Breast epithelium (tissue), 4 donors: ENCODE measurements around the gene CASQ1. TPM values are rescaled to one million over a fixed set of nuclear protein-coding genes. Genes with fewer than 3 reads are reported as not detected.

Experiments used
- DNase-seq, 2 donors: peaks; one replicate each; pipeline ENCODE4 v3.0.0-alpha.2; 2019; ENCODE audit warnings: low spot score in 2 of 2
- H3K27ac ChIP-seq, 2 donors: fragments of 200-600 bp; sonication (generic) in 1 of 2; one replicate each; pipeline ENCODE4 v1.5.1; 2016 to 2019; ENCODE audit warnings: mild to moderate bottlenecking in 1 of 2
- H3K27me3 ChIP-seq, 2 donors: fragments of 200-600 bp; sonication (generic) in 1 of 2; one replicate each; pipeline versions ENCODE4 v1.5.1 to v1.6.0; 2017 to 2019; ENCODE audit warnings: control low read depth in 1 of 2, mild to moderate bottlenecking in 1 of 2
- H3K36me3 ChIP-seq: fragments of 200-600 bp; one replicate; pipeline ENCODE4 v1.5.1; 2019
- H3K4me1 ChIP-seq, 2 donors: fragments of 200-600 bp; sonication (generic); one replicate each; pipeline ENCODE4 v1.5.1; 2016 to 2019; ENCODE audit warnings: control low read depth in 1 of 2
- H3K4me3 ChIP-seq, 3 donors: fragments of 200-600 bp; sonication (generic); 1 replicate in 2 of 3; 2 replicates in 1 of 3; pipeline ENCODE4 v1.5.1; 2016 to 2019; ENCODE audit warnings: mild to moderate bottlenecking in 3 of 3, moderate library complexity in 2 of 3
- H3K9me3 ChIP-seq, 2 donors: fragments of 200-600 bp; sonication (generic) in 1 of 2; one replicate each; pipeline ENCODE4 v1.5.1; 2016 to 2019; ENCODE audit warnings: control low read depth in 1 of 2
- POLR2A ChIP-seq: fragments of 450-650 bp; IDR thresholded peaks from one replicate; pipeline ENCODE4 v1.6.1; 2016; ENCODE audit warnings: antibody characterized with exemption, mild to moderate bottlenecking, moderate library complexity
- POLR2AphosphoS5 ChIP-seq, 3 donors: sonication (generic); formaldehyde crosslinking; IDR thresholded peaks; one replicate each; pipeline ENCODE4 v1.6.1; 2017; ENCODE audit warnings: antibody characterized with exemption in 3 of 3
- intact Hi-C: fragments of 100-400 bp; cut with DNase I; formaldehyde crosslinking; loops from one replicate; pipeline ENCODE4 v1.15.1; 2023; ENCODE audit warnings: low total_unique reads
- total RNA-seq, 3 donors: library from RNA; depleted of rRNA; stranded (reverse); fragments of >200 nt; gene quantifications; one replicate each; pipeline ENCODE4 v1.1.0, GENCODE V29; 2016
- TF ChIP-seq, protein P1 (sequence below), 3 donors: fragments of 450-650 bp; IDR thresholded peaks; one replicate each; pipeline ENCODE4 v1.5.1; 2016 to 2017; ENCODE audit warnings: antibody characterized with exemption in 3 of 3, mild to moderate bottlenecking in 3 of 3, moderate library complexity in 3 of 3

CASQ1 gene
- total RNA-seq, 3 donors from 2014 or later, result 0.59 TPM; not detected in 2

- TF ChIP-seq, protein P1, sequence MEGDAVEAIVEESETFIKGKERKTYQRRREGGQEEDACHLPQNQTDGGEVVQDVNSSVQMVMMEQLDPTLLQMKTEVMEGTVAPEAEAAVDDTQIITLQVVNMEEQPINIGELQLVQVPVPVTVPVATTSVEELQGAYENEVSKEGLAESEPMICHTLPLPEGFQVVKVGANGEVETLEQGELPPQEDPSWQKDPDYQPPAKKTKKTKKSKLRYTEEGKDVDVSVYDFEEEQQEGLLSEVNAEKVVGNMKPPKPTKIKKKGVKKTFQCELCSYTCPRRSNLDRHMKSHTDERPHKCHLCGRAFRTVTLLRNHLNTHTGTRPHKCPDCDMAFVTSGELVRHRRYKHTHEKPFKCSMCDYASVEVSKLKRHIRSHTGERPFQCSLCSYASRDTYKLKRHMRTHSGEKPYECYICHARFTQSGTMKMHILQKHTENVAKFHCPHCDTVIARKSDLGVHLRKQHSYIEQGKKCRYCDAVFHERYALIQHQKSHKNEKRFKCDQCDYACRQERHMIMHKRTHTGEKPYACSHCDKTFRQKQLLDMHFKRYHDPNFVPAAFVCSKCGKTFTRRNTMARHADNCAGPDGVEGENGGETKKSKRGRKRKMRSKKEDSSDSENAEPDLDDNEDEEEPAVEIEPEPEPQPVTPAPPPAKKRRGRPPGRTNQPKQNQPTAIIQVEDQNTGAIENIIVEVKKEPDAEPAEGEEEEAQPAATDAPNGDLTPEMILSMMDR (IDR thresholded peaks at IDR 0.05), result no peak
- TF ChIP-seq POLR2A (no peak), POLR2AphosphoS5 (IDR thresholded peaks at IDR 0.05) (no peak)
- Histone ChIP-seq H3K4me3 (no peak overlapping the region), H3K36me3 (peaks cover 12% of the 10 kb centered on the region), H3K9me3 (no peaks in the 10 kb centered on the region), H3K27ac (no peak overlapping the region), H3K27me3 (no peaks in the 10 kb centered on the region), H3K4me1 (no peaks in the 10 kb centered on the region)
- no peak for DNase-seq
- intact Hi-C loops, result no loop called here
These were observed 35.0 kb downstream of the CASQ1 start for GRCh38 chr1:160225345-160225744.

- H3K4me3 ChIP-seq, result no peak overlapping the region
- intact Hi-C loops, result no loop called here
- no peak overlapping the region for H3K27ac ChIP-seq
- TF ChIP-seq POLR2A (no peak), POLR2AphosphoS5 (IDR thresholded peaks at IDR 0.05) (no peak)
- DNase-seq, result no peak
- no peaks in the 10 kb centered on the region for H3K4me1 ChIP-seq
- no peaks in the 10 kb centered on the region for H3K27me3 ChIP-seq
- H3K36me3 ChIP-seq, result peaks cover 12% of the 10 kb centered on the region
- no peaks in the 10 kb centered on the region for H3K9me3 ChIP-seq
These were observed 36.2 kb downstream of the CASQ1 start for GRCh38 chr1:160226623-160227022.

DNA sequence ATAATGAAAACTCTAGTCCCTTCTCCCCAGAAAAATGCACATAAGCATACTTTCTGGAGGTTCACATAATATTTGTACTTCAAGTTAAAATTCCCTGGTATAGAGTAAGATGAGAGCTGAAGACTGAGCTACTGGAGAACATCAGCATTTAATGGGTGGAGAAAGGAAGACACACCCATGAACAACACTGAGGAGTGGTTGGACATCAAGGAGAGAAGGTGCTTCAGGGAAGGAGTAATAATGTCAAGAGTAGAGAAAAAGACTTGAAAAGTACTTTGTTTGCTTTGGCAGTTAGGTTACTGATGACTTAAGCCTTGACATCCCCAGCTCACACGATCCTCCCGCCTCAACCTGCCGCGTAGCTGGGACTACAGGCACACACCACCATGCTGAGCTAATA is 36.7 kb downstream of the CASQ1 start:
- Histone ChIP-seq H3K9me3 (no peaks in the 10 kb centered on the region), H3K36me3 (peaks cover 12% of the 10 kb centered on the region), H3K27ac (no peak overlapping the region), H3K4me3 (no peak overlapping the region), H3K27me3 (no peaks in the 10 kb centered on the region), H3K4me1 (no peaks in the 10 kb centered on the region)
- DNase-seq, result no peak
- intact Hi-C loops, result no loop called here
- TF ChIP-seq POLR2A, result no peak
- TF ChIP-seq, protein P1 (IDR thresholded peaks at IDR 0.05), result no peak
- TF ChIP-seq POLR2AphosphoS5 (IDR thresholded peaks at IDR 0.05), result no peak

DNA sequence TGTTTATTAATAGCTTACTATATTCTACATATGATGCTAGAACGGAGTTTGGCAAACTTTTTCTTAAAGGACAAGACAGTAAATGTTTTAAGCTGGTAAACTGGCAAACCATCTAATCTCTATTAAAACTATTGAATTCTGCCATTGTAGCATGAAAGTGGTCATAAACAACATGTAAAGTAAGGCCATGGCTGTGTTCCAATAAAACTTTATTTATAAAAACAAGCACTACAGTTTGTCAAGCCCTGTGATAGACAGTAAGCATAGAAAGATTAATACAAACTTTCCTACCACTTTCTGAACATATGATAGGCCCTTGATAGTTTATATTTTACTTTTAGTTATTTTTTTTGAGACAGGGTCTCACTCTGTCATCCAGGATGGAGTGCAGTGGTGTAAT is 37.2 kb downstream of the CASQ1 start:
- Histone ChIP-seq H3K4me1 (no peaks in the 10 kb centered on the region), H3K9me3 (no peaks in the 10 kb centered on the region), H3K36me3 (peaks cover 12% of the 10 kb centered on the region), H3K4me3 (no peak overlapping the region), H3K27ac (no peak overlapping the region), H3K27me3 (no peaks in the 10 kb centered on the region)
- no peak for DNase-seq
- intact Hi-C loops, result no loop called here
- TF ChIP-seq POLR2AphosphoS5 (IDR thresholded peaks at IDR 0.05), result no peak
- TF ChIP-seq, protein P1 (IDR thresholded peaks at IDR 0.05), result no peak
- TF ChIP-seq POLR2A, result no peak

GRCh38 chr1:160228431-160228830 is 38.1 kb downstream of the CASQ1 start:
- H3K27me3 ChIP-seq, result no peaks in the 10 kb centered on the region
- intact Hi-C loops, result no loop called here
- H3K36me3 ChIP-seq, result peaks cover 12% of the 10 kb centered on the region
- no peak for TF ChIP-seq POLR2AphosphoS5 (IDR thresholded peaks at IDR 0.05)
- TF ChIP-seq, protein P1 (IDR thresholded peaks at IDR 0.05), result no peak
- TF ChIP-seq POLR2A, result no peak
- no peaks in the 10 kb centered on the region for H3K9me3 ChIP-seq
- H3K4me1 ChIP-seq, result no peaks in the 10 kb centered on the region
- DNase-seq, result no peak
- H3K27ac ChIP-seq, result no peak overlapping the region
- H3K4me3 ChIP-seq, result no peak overlapping the region

DNA sequence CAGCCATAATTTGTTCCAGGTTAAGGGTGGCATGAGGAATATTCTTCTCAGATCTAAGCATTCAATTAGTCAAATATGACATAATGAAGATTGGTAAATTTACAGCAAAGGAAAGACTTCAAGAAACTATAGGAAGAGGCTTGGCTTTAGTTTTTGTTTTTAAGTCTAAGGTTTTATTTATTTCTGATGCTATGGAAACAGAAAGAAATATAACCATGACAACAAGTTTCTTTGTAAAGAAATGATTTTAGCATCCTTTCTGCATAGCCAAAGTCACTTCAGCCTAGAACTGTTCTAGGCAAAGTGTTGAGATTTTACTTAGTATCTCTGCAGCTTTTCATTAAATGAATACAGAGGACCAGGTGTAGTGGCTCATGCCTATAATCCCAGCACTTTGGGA is 42.5 kb downstream of the CASQ1 start:
- H3K27ac ChIP-seq, result no peak overlapping the region
- no peaks in the 10 kb centered on the region for H3K36me3 ChIP-seq
- H3K27me3 ChIP-seq, result no peaks in the 10 kb centered on the region
- intact Hi-C loops, result no loop called here
- no peaks in the 10 kb centered on the region for H3K9me3 ChIP-seq
- TF ChIP-seq, protein P1 (IDR thresholded peaks at IDR 0.05), result no peak
- no peak for TF ChIP-seq POLR2A
- no peak for TF ChIP-seq POLR2AphosphoS5 (IDR thresholded peaks at IDR 0.05)
- no peak for DNase-seq
- H3K4me1 ChIP-seq, result no peaks in the 10 kb centered on the region
- no peak overlapping the region for H3K4me3 ChIP-seq
